Measurements from ENCODE around the gene EYS.
"Not testable (repeated sequence)": the region's sequence is repeated elsewhere in the genome, so short reads cannot be mapped to it uniquely, and the experiment has no call there.

EYS gene

GRCh38 chr6:63910863-63911551 lies 1796.0 kb downstream of the EYS start:
- H3K4me3 ChIP-seq (ENCODE audit: low read depth, low read length): no peak overlapping the region
- no peak for TF ChIP-seq CTCF (IDR thresholded peaks at IDR 0.05; ENCODE audit: insufficient read depth, low read depth, low read length, missing control alignments)
- DNase-seq (ENCODE audit: low read depth): no peak

- no peak for DNase-seq (ENCODE audit: low read depth)
- no peak overlapping the region for H3K4me3 ChIP-seq (ENCODE audit: low read depth, low read length)
- TF ChIP-seq CTCF (IDR thresholded peaks at IDR 0.05; ENCODE audit: insufficient read depth, low read depth, low read length, missing control alignments): no peak
Observed at GRCh38 chr6:63904650-63905248, 1802.3 kb downstream of the EYS start.

- DNase-seq (ENCODE audit: low read depth): no peak
- TF ChIP-seq CTCF (IDR thresholded peaks at IDR 0.05; ENCODE audit: insufficient read depth, low read depth, low read length, missing control alignments): no peak
- no peak overlapping the region for H3K4me3 ChIP-seq (ENCODE audit: low read depth, low read length)
Observed at GRCh38 chr6:63899550-63899949, 1807.5 kb downstream of the EYS start.

- no peak overlapping the region for H3K4me3 ChIP-seq (ENCODE audit: low read depth, low read length)
Observed at GRCh38 chr6:63897952-63898351, 1809.1 kb downstream of the EYS start.

GRCh38 chr6:63897459-63897858 lies 1809.6 kb downstream of the EYS start:
- H3K4me3 ChIP-seq (ENCODE audit: low read depth, low read length): no peak overlapping the region
- no peak for DNase-seq (ENCODE audit: low read depth)
- no peak for TF ChIP-seq CTCF (IDR thresholded peaks at IDR 0.05; ENCODE audit: insufficient read depth, low read depth, low read length, missing control alignments)

More at GRCh38 chr6:63897952-63898351, 1809.1 kb downstream of the EYS start:
- DNase-seq (ENCODE audit: low read depth): no peak
- no peak for TF ChIP-seq CTCF (IDR thresholded peaks at IDR 0.05; ENCODE audit: insufficient read depth, low read depth, low read length, missing control alignments)

- no peak for TF ChIP-seq CTCF (IDR thresholded peaks at IDR 0.05; ENCODE audit: insufficient read depth, low read depth, low read length, missing control alignments)
- no peak overlapping the region for H3K4me3 ChIP-seq (ENCODE audit: low read depth, low read length)
- no peak for DNase-seq (ENCODE audit: low read depth)
Observed at GRCh38 chr6:63888416-63888815, 1818.6 kb downstream of the EYS start.

GRCh38 chr6:63887804-63888203 lies 1819.2 kb downstream of the EYS start:
- not testable (repeated sequence) for DNase-seq (ENCODE audit: low read depth); H3K4me3 ChIP-seq (ENCODE audit: low read depth, low read length)
